Mesenchymal stem cell (in vitro differentiated cells and primary cell): ENCODE data around the gene FARP2.

Experiments used
- DNase-seq: peaks from one replicate; pipeline ENCODE4 v3.0.0-alpha.2; 2013
- H2AFZ ChIP-seq: one replicate; pipeline ENCODE4 v1.6.1; 2013; ENCODE audit warnings: low read depth, mild to moderate bottlenecking, control low read depth, inconsistent platforms, low read length, moderate library complexity
- H2AK5ac ChIP-seq: 2 replicates; pipeline ENCODE4 v1.6.1; 2013; ENCODE audit warnings: low read length, moderate library complexity, mild to moderate bottlenecking, inconsistent platforms; ENCODE audit not compliant: severe bottlenecking
- H2BK120ac ChIP-seq: one replicate; pipeline ENCODE4 v1.6.1; 2013; ENCODE audit warnings: low read depth, mild to moderate bottlenecking, inconsistent platforms, low read length, moderate library complexity
- H2BK12ac ChIP-seq, 2 experiments: one replicate each; pipeline ENCODE4 v1.6.1; 2013; ENCODE audit warnings: inconsistent platforms in 2 of 2, low read length in 2 of 2, mild to moderate bottlenecking in 2 of 2, moderate library complexity in 2 of 2, control low read depth in 1 of 2
- H2BK15ac ChIP-seq: one replicate; pipeline ENCODE4 v1.6.1; 2013; ENCODE audit warnings: mild to moderate bottlenecking, low read depth, inconsistent platforms; ENCODE audit not compliant: poor library complexity, severe bottlenecking
- H2BK5ac ChIP-seq: 2 replicates; pipeline ENCODE4 v1.6.1; 2013; ENCODE audit warnings: low read depth, mild to moderate bottlenecking, low read length, control low read depth, inconsistent platforms; ENCODE audit not compliant: poor library complexity, severe bottlenecking
- H3K14ac ChIP-seq, 2 experiments: one replicate each; pipeline ENCODE4 v1.6.1; 2013; ENCODE audit warnings: inconsistent platforms in 2 of 2, low read length in 2 of 2, control low read depth in 1 of 2, mild to moderate bottlenecking in 1 of 2, moderate library complexity in 1 of 2
- H3K18ac ChIP-seq, 2 experiments: one replicate each; pipeline ENCODE4 v1.6.1; 2013; ENCODE audit warnings: inconsistent platforms in 2 of 2, low read length in 2 of 2, control low read depth in 1 of 2, low read depth in 1 of 2, mild to moderate bottlenecking in 1 of 2
- H3K23ac ChIP-seq, 2 experiments: one replicate each; pipeline ENCODE4 v1.6.1; 2013; ENCODE audit warnings: inconsistent platforms in 2 of 2, low read length in 2 of 2, mild to moderate bottlenecking in 2 of 2, moderate library complexity in 2 of 2, control low read depth in 1 of 2
- H3K27ac ChIP-seq: 2 replicates; pipeline ENCODE4 v1.5.1; 2013; ENCODE audit warnings: mild to moderate bottlenecking, moderate library complexity, low read length, control low read depth, inconsistent platforms; ENCODE audit not compliant: poor library complexity, severe bottlenecking
- H3K27me3 ChIP-seq, 2 experiments: 2 replicates each; pipeline versions ENCODE4 v1.6.1 to v1.7.0; 2013; ENCODE audit warnings: low read length in 2 of 2, mild to moderate bottlenecking in 2 of 2, moderate library complexity in 2 of 2, control low read depth in 1 of 2, inconsistent platforms in 1 of 2; ENCODE audit not compliant: control insufficient read depth in 1 of 2, insufficient read depth in 1 of 2
- H3K36me3 ChIP-seq, 2 experiments: 2 replicates each; pipeline versions ENCODE4 v1.6.1 to v1.7.0; 2013; ENCODE audit warnings: low read length in 2 of 2, control low read depth in 1 of 2, inconsistent platforms in 1 of 2, low read depth in 1 of 2, mild to moderate bottlenecking in 1 of 2; ENCODE audit not compliant: insufficient read depth in 2 of 2, control insufficient read depth in 1 of 2
- H3K4ac ChIP-seq, 2 experiments: one replicate each; pipeline ENCODE4 v1.6.1; 2013; ENCODE audit warnings: inconsistent platforms in 2 of 2, low read length in 2 of 2, mild to moderate bottlenecking in 2 of 2, moderate library complexity in 2 of 2, control low read depth in 1 of 2, low read depth in 1 of 2
- H3K4me1 ChIP-seq: 2 replicates; pipeline ENCODE4 v1.6.1; 2013; ENCODE audit warnings: low read depth, low read length, control low read depth; ENCODE audit not compliant: control insufficient read depth, insufficient read depth
- H3K4me2 ChIP-seq: 2 replicates; pipeline ENCODE4 v1.6.1; 2013; ENCODE audit warnings: low read length, mild to moderate bottlenecking, inconsistent platforms; ENCODE audit not compliant: poor library complexity, severe bottlenecking
- H3K4me3 ChIP-seq, 2 experiments: 2 replicates each; pipeline versions ENCODE4 v1.5.1 to v1.7.0; 2013; ENCODE audit warnings: low read length in 2 of 2, mild to moderate bottlenecking in 2 of 2, control low read depth in 1 of 2, low read depth in 1 of 2; ENCODE audit not compliant: insufficient read depth in 1 of 2
- H3K79me1 ChIP-seq: replicated peaks from 2 replicates; pipeline ENCODE4 v1.6.1; 2013; ENCODE audit warnings: mild to moderate bottlenecking, control low read depth, low read length, inconsistent platforms; ENCODE audit not compliant: poor library complexity, severe bottlenecking
- H3K9ac ChIP-seq: 2 replicates; pipeline ENCODE4 v1.7.0; 2013; ENCODE audit warnings: mild to moderate bottlenecking, low read length, moderate library complexity
- H3K9me3 ChIP-seq: 2 replicates; pipeline ENCODE4 v1.7.0; 2013; ENCODE audit warnings: mild to moderate bottlenecking, low read length; ENCODE audit not compliant: control insufficient read depth
- H4K8ac ChIP-seq: one replicate; pipeline ENCODE4 v1.6.1; 2013; ENCODE audit warnings: inconsistent platforms, mild to moderate bottlenecking, low read length, moderate library complexity
- H4K91ac ChIP-seq: one replicate; pipeline ENCODE4 v1.6.1; 2013; ENCODE audit warnings: mild to moderate bottlenecking, low read length, inconsistent platforms
- WGBS: methylation state at CpG from one replicate; pipeline ENCODE4 v1.1.7; 2013; ENCODE audit warnings: mixed read lengths; 5-methylcytosine and 5-hydroxymethylcytosine counted together

The FARP2 gene

GRCh38 chr2:241481687-241482086 lies 125.6 kb downstream of the FARP2 start:
- Histone ChIP-seq H2AK5ac (no peak overlapping the region), H2BK15ac (no peak overlapping the region)
- no CpG with 5 or more reads among the region's 1 CpG for WGBS

GRCh38 chr2:241482126-241482955 lies 126.3 kb downstream of the FARP2 start:
- Histone ChIP-seq H3K4me3 (no peak overlapping the region), H3K14ac (no peak overlapping the region), H3K36me3 (peaks cover 42 to 52% of the 10 kb centered on the region in 2 experiments), H2AK5ac (no peak overlapping the region), H3K9ac (no peak overlapping the region), H3K79me1 (no peaks in the 10 kb centered on the region), H3K27ac (no peak overlapping the region), H3K23ac (no peak overlapping the region), H3K4me1 (no peaks in the 10 kb centered on the region), H2AFZ (no peak overlapping the region), H2BK5ac (no peak overlapping the region), H3K18ac (no peak overlapping the region), H4K8ac (no peak overlapping the region), H3K27me3 (no peaks in the 10 kb centered on the region), H2BK12ac (no peak overlapping the region), H2BK15ac (no peak overlapping the region), H3K4me2 (no peak overlapping the region), H3K4ac (no peak overlapping the region), H3K9me3 (no peaks in the 10 kb centered on the region), H2BK120ac (no peak overlapping the region), H4K91ac (no peak overlapping the region)
- 92% methylated on average over 19 of the region's 20 CpGs for WGBS
- DNase-seq, result no peak

More at GRCh38 chr2:241481687-241482086, 125.6 kb downstream of the FARP2 start:
- H3K18ac ChIP-seq, result no peak overlapping the region
- H3K23ac ChIP-seq, result no peak overlapping the region
- no peak overlapping the region for H3K4me3 ChIP-seq
- H2AFZ ChIP-seq, result no peak overlapping the region
- no peak overlapping the region for H3K14ac ChIP-seq
- no peaks in the 10 kb centered on the region for H3K27me3 ChIP-seq
- no peak for DNase-seq
- H3K9ac ChIP-seq, result no peak overlapping the region
- no peak overlapping the region for H3K4ac ChIP-seq
- H4K8ac ChIP-seq, result no peak overlapping the region
- H3K27ac ChIP-seq, result no peak overlapping the region
- H2BK5ac ChIP-seq, result no peak overlapping the region
- H3K36me3 ChIP-seq, result peaks cover 40 to 50% of the 10 kb centered on the region in 2 experiments
- H2BK120ac ChIP-seq, result no peak overlapping the region
- no peaks in the 10 kb centered on the region for H3K4me1 ChIP-seq
- no peak overlapping the region for H2BK12ac ChIP-seq
- no peaks in the 10 kb centered on the region for H3K79me1 ChIP-seq
- H4K91ac ChIP-seq, result no peak overlapping the region
- no peaks in the 10 kb centered on the region for H3K9me3 ChIP-seq
- no peak overlapping the region for H3K4me2 ChIP-seq

- Histone ChIP-seq H2BK5ac (no peak overlapping the region), H3K9ac (no peak overlapping the region), H4K8ac (no peak overlapping the region), H3K14ac (no peak overlapping the region), H3K4ac (no peak overlapping the region), H4K91ac (no peak overlapping the region), H3K36me3 (peaks cover 39 to 42% of the 10 kb centered on the region in 2 experiments), H3K27me3 (no peaks in the 10 kb centered on the region), H2AFZ (no peak overlapping the region), H3K4me3 (no peak overlapping the region), H3K23ac (no peak overlapping the region), H3K9me3 (no peaks in the 10 kb centered on the region), H3K4me2 (no peak overlapping the region), H3K27ac (no peak overlapping the region), H2AK5ac (no peak overlapping the region), H3K18ac (no peak overlapping the region), H2BK15ac (no peak overlapping the region), H2BK120ac (no peak overlapping the region), H3K79me1 (no peaks in the 10 kb centered on the region), H3K4me1 (no peaks in the 10 kb centered on the region), H2BK12ac (no peak overlapping the region)
- no peak for DNase-seq
- 94% methylated on average over 9 of the region's 9 CpGs for WGBS
These were observed 127.2 kb downstream of the FARP2 start for GRCh38 chr2:241483305-241483704.

- Histone ChIP-seq H3K27me3 (no peaks in the 10 kb centered on the region), H3K4me1 (peaks cover 2% of the 10 kb centered on the region), H3K79me1 (no peaks in the 10 kb centered on the region), H3K9ac (no peak overlapping the region), H2BK15ac (no peak overlapping the region), H3K4me2 (no peak overlapping the region), H2AK5ac (no peak overlapping the region), H3K36me3 (peaks cover 35 to 43% of the 10 kb centered on the region in 2 experiments), H4K91ac (no peak overlapping the region), H2BK5ac (no peak overlapping the region), H3K4ac (no peak overlapping the region), H3K23ac (no peak overlapping the region), H2AFZ (no peak overlapping the region), H4K8ac (no peak overlapping the region), H2BK12ac (no peak overlapping the region), H3K4me3 (no peak overlapping the region), H3K18ac (no peak overlapping the region), H2BK120ac (no peak overlapping the region), H3K27ac (no peak overlapping the region), H3K14ac (no peak overlapping the region), H3K9me3 (no peaks in the 10 kb centered on the region)
- 89% methylated on average over 1 of the region's 1 CpG for WGBS
- DNase-seq, result no peak
These were observed 129.3 kb downstream of the FARP2 start for GRCh38 chr2:241485172-241485911.
